ENCODE results near the gene MAP3K5. TPM values are rescaled to one million over a fixed set of nuclear protein-coding genes. Genes with fewer than 3 reads are reported as not detected.
A peak's percentile ranks its signal among the peaks of the same experiment; 100 is the strongest.

The MAP3K5 gene
- total RNA-seq, 2 donors from 2014 or later = 6.6 to 9.7 TPM

- intact Hi-C loops (cut with DNase I) = no loop called here
- no peak for DNase-seq
- ATAC-seq = no peak
Observed at GRCh38 chr6:136521911-136522310, 270.4 kb downstream of the MAP3K5 start.

- ATAC-seq (no peak), DNase-seq (no peak)
- intact Hi-C loops (cut with DNase I) = no loop called here
Observed at GRCh38 chr6:136521427-136521826, 270.9 kb downstream of the MAP3K5 start.

- no peak for DNase-seq
- intact Hi-C loops (cut with DNase I) = no loop called here
Observed at GRCh38 chr6:136520517-136520916, 271.8 kb downstream of the MAP3K5 start.

GRCh38 chr6:136517582-136517981 lies 274.7 kb downstream of the MAP3K5 start:
- DNase-seq = no peak
- intact Hi-C loops (cut with DNase I) = no loop called here
- no peak for ATAC-seq

More at GRCh38 chr6:136520517-136520916, 271.8 kb downstream of the MAP3K5 start:
- no peak for ATAC-seq

- ATAC-seq (no peak), DNase-seq (no peak)
- intact Hi-C loops (cut with DNase I) = no loop called here
Observed at GRCh38 chr6:136517002-136517401, 275.3 kb downstream of the MAP3K5 start.

DNA sequence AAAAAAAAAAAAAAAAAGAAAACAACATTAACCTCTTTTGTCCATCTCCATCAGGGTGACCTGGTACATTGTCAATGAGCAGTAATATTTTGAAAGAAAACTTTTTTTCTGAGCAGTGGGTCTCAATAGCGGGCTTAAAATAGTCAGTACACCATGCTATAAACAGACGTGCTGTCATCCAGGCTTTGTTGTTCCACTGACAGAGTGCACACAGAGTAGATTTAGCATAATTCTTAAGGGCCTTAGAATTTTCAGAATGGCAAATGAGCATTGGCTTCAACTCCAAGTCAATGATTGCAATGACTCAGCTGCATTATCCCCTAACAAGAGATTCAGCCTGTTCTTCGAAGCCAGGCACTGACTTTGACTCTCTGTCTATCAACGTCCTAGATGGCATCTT lies 277.7 kb downstream of the MAP3K5 start:
- no peak for ATAC-seq
- no peak for DNase-seq
- intact Hi-C loops (cut with DNase I) = no loop called here

- ATAC-seq (peak in 1 of 2 donors; percentile 94), DNase-seq (peak; percentile 39)
- intact Hi-C loops (cut with DNase I) = no loop called here
Observed at GRCh38 chr6:136511926-136512325, 280.4 kb downstream of the MAP3K5 start.

DNA sequence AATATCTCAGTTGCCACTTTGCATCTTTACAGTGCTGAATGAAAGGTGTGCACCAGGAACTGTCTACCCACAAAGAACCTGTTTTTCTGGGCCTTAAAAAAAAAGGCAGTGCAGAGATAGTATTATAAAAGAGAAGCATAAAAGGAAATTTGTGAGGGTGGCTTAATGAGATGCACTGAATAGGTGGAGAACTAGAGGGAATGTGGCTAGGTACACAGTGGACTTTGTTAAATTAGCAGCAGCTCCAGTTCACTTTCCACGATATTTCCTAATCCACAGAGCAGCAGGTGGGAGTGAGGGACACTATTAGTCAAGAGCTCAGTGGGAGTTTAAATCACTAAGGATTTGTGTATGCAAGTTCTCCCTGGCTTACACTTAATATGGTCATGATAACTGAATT lies 280.9 kb downstream of the MAP3K5 start:
- intact Hi-C loops (cut with DNase I) = no loop called here

GRCh38 chr6:136510782-136511181 lies 281.5 kb downstream of the MAP3K5 start:
- ATAC-seq (no peak), DNase-seq (no peak)
- intact Hi-C loops (cut with DNase I) = no loop called here

More for the DNA sequence above, 280.9 kb downstream of the MAP3K5 start:
- DNase-seq (no peak), ATAC-seq (peak in 1 of 2 donors; percentile 71)

DNA sequence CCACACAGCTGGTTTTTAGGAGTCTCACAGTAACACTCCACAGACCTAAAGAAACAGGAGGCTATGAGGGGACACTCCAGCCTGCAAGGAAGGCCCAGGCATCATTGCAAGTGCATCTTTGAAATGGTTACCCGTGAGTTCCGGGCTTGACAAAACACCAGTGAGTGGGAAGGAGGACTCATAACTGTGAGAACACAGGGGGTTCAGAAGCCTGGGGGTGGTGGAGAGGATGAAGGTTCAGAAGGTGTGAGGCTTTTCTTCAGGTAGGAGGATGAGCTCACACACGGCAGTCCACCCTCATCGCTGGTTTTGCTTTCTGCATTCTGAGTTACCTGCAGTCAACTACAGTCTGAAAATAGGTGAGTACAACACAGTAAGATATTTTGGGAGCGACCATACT lies 282.0 kb downstream of the MAP3K5 start:
- intact Hi-C loops (cut with DNase I) = no loop called here
- no peak for ATAC-seq
- DNase-seq = no peak

DNA sequence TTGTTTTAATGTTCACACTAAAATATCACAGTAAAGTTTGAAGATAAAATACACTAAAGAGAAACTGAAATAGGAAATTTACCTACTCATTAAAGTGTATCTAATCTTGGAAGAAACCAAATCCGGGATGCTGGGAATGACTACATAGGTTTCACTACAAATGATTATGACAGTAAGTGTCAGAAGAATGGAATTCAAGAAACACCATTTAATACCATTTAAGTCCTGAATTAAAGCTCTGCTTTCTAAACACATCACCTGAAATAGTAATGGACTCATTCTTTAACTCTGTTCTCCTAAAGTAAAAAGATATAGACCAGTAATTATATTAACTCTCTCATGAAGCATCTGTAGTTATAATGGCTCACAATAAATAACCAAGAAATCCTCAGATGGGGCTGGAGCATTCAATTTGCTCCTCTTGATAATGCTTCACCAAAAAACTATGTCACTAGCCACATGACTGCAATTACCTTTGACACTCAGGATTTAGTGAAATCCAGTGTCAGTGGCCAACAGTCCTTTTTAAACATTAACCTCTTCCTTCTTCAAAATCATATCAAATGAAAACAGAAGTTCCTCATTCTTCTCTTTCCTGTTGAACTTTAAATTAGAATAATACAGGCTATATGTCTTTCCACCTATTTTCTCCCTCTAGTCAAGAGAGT lies 283.4 kb downstream of the MAP3K5 start:
- intact Hi-C loops (cut with DNase I) = no loop called here
- ATAC-seq = no peak
- DNase-seq = no peak

Other genes starting within 250 kb of the MAP3K5 start
- gene MAP7, start 242.1 kb downstream of the MAP3K5 start, total RNA-seq = 1 to 10 TPM; 2.2 to 2.3 TPM
- 1 to 10 TPM; 5.9 to 6.4 TPM for gene PEX7, start 30.1 kb upstream of the MAP3K5 start, total RNA-seq
- gene SLC35D3, start 129.8 kb upstream of the MAP3K5 start, total RNA-seq = not detected

Data from left cardiac atrium (tissue), 4 donors.